Mesenchymal stem cell (in vitro differentiated cells and primary cell): ENCODE measurements around the gene ARHGEF33.

Experiments
- DNase-seq: peaks from one replicate; pipeline ENCODE4 v3.0.0-alpha.2; 2013
- H2AFZ ChIP-seq: one replicate; pipeline ENCODE4 v1.6.1; 2013; ENCODE audit warnings: low read depth, mild to moderate bottlenecking, control low read depth, inconsistent platforms, low read length, moderate library complexity
- H2AK5ac ChIP-seq: 2 replicates; pipeline ENCODE4 v1.6.1; 2013; ENCODE audit warnings: low read length, moderate library complexity, mild to moderate bottlenecking, inconsistent platforms; ENCODE audit not compliant: severe bottlenecking
- H2BK120ac ChIP-seq: one replicate; pipeline ENCODE4 v1.6.1; 2013; ENCODE audit warnings: low read depth, mild to moderate bottlenecking, inconsistent platforms, low read length, moderate library complexity
- H2BK12ac ChIP-seq, 2 experiments: one replicate each; pipeline ENCODE4 v1.6.1; 2013; ENCODE audit warnings: inconsistent platforms in 2 of 2, low read length in 2 of 2, mild to moderate bottlenecking in 2 of 2, moderate library complexity in 2 of 2, control low read depth in 1 of 2
- H2BK15ac ChIP-seq: one replicate; pipeline ENCODE4 v1.6.1; 2013; ENCODE audit warnings: mild to moderate bottlenecking, low read depth, inconsistent platforms; ENCODE audit not compliant: poor library complexity, severe bottlenecking
- H2BK5ac ChIP-seq: 2 replicates; pipeline ENCODE4 v1.6.1; 2013; ENCODE audit warnings: low read depth, mild to moderate bottlenecking, low read length, control low read depth, inconsistent platforms; ENCODE audit not compliant: poor library complexity, severe bottlenecking
- H3K14ac ChIP-seq, 2 experiments: one replicate each; pipeline ENCODE4 v1.6.1; 2013; ENCODE audit warnings: inconsistent platforms in 2 of 2, low read length in 2 of 2, control low read depth in 1 of 2, mild to moderate bottlenecking in 1 of 2, moderate library complexity in 1 of 2
- H3K18ac ChIP-seq, 2 experiments: one replicate each; pipeline ENCODE4 v1.6.1; 2013; ENCODE audit warnings: inconsistent platforms in 2 of 2, low read length in 2 of 2, control low read depth in 1 of 2, low read depth in 1 of 2, mild to moderate bottlenecking in 1 of 2
- H3K23ac ChIP-seq, 2 experiments: one replicate each; pipeline ENCODE4 v1.6.1; 2013; ENCODE audit warnings: inconsistent platforms in 2 of 2, low read length in 2 of 2, mild to moderate bottlenecking in 2 of 2, moderate library complexity in 2 of 2, control low read depth in 1 of 2
- H3K27ac ChIP-seq: 2 replicates; pipeline ENCODE4 v1.5.1; 2013; ENCODE audit warnings: mild to moderate bottlenecking, moderate library complexity, low read length, control low read depth, inconsistent platforms; ENCODE audit not compliant: poor library complexity, severe bottlenecking
- H3K27me3 ChIP-seq, 2 experiments: 2 replicates each; pipeline versions ENCODE4 v1.6.1 to v1.7.0; 2013; ENCODE audit warnings: low read length in 2 of 2, mild to moderate bottlenecking in 2 of 2, moderate library complexity in 2 of 2, control low read depth in 1 of 2, inconsistent platforms in 1 of 2; ENCODE audit not compliant: control insufficient read depth in 1 of 2, insufficient read depth in 1 of 2
- H3K36me3 ChIP-seq, 2 experiments: 2 replicates each; pipeline versions ENCODE4 v1.6.1 to v1.7.0; 2013; ENCODE audit warnings: low read length in 2 of 2, control low read depth in 1 of 2, inconsistent platforms in 1 of 2, low read depth in 1 of 2, mild to moderate bottlenecking in 1 of 2; ENCODE audit not compliant: insufficient read depth in 2 of 2, control insufficient read depth in 1 of 2
- H3K4ac ChIP-seq, 2 experiments: one replicate each; pipeline ENCODE4 v1.6.1; 2013; ENCODE audit warnings: inconsistent platforms in 2 of 2, low read length in 2 of 2, mild to moderate bottlenecking in 2 of 2, moderate library complexity in 2 of 2, control low read depth in 1 of 2, low read depth in 1 of 2
- H3K4me1 ChIP-seq: 2 replicates; pipeline ENCODE4 v1.6.1; 2013; ENCODE audit warnings: low read depth, low read length, control low read depth; ENCODE audit not compliant: control insufficient read depth, insufficient read depth
- H3K4me2 ChIP-seq: 2 replicates; pipeline ENCODE4 v1.6.1; 2013; ENCODE audit warnings: low read length, mild to moderate bottlenecking, inconsistent platforms; ENCODE audit not compliant: poor library complexity, severe bottlenecking
- H3K4me3 ChIP-seq, 2 experiments: 2 replicates each; pipeline versions ENCODE4 v1.5.1 to v1.7.0; 2013; ENCODE audit warnings: low read length in 2 of 2, mild to moderate bottlenecking in 2 of 2, control low read depth in 1 of 2, low read depth in 1 of 2; ENCODE audit not compliant: insufficient read depth in 1 of 2
- H3K79me1 ChIP-seq: replicated peaks from 2 replicates; pipeline ENCODE4 v1.6.1; 2013; ENCODE audit warnings: mild to moderate bottlenecking, control low read depth, low read length, inconsistent platforms; ENCODE audit not compliant: poor library complexity, severe bottlenecking
- H3K9ac ChIP-seq: 2 replicates; pipeline ENCODE4 v1.7.0; 2013; ENCODE audit warnings: mild to moderate bottlenecking, low read length, moderate library complexity
- H3K9me3 ChIP-seq: 2 replicates; pipeline ENCODE4 v1.7.0; 2013; ENCODE audit warnings: mild to moderate bottlenecking, low read length; ENCODE audit not compliant: control insufficient read depth
- H4K8ac ChIP-seq: one replicate; pipeline ENCODE4 v1.6.1; 2013; ENCODE audit warnings: inconsistent platforms, mild to moderate bottlenecking, low read length, moderate library complexity
- H4K91ac ChIP-seq: one replicate; pipeline ENCODE4 v1.6.1; 2013; ENCODE audit warnings: mild to moderate bottlenecking, low read length, inconsistent platforms
- WGBS: methylation state at CpG from one replicate; pipeline ENCODE4 v1.1.7; 2013; ENCODE audit warnings: mixed read lengths; 5-methylcytosine and 5-hydroxymethylcytosine counted together

ARHGEF33 gene

DNA sequence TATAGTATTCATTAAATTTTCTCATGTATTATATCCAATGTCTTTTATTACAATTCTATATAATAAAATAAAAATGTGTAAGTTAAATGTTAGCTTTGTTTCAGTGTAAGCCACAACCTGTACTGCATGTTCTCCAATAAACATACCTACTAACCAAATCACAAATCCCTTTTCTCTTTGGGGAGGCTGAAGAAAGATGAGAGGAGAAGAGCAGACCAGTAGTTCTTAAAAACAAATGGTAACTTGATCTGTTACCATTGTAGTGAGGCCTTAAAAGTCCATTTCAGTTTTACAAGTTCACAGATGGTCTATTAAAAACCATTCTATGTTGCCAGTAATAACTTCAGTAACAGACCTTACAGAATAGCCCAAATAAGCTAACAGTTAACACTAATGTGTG lies 130.7 kb downstream of the ARHGEF33 start:
- Histone ChIP-seq H2BK15ac (no peak overlapping the region), H3K27ac (no peak overlapping the region), H3K79me1 (no peaks in the 10 kb centered on the region), H3K4ac (no peak overlapping the region), H4K8ac (no peak overlapping the region), H3K4me3 (no peak overlapping the region), H3K23ac (no peak overlapping the region), H3K36me3 (peaks cover 0 to 61% of the 10 kb centered on the region in 2 experiments), H3K27me3 (no peaks in the 10 kb centered on the region), H3K18ac (no peak overlapping the region), H2AK5ac (no peak overlapping the region), H3K14ac (no peak overlapping the region), H2BK12ac (no peak overlapping the region), H3K9ac (no peak overlapping the region), H3K4me1 (no peaks in the 10 kb centered on the region), H2AFZ (no peak overlapping the region), H3K9me3 (no peaks in the 10 kb centered on the region), H2BK5ac (no peak overlapping the region), H2BK120ac (no peak overlapping the region), H3K4me2 (no peak overlapping the region), H4K91ac (no peak overlapping the region)
- no peak for DNase-seq

DNA sequence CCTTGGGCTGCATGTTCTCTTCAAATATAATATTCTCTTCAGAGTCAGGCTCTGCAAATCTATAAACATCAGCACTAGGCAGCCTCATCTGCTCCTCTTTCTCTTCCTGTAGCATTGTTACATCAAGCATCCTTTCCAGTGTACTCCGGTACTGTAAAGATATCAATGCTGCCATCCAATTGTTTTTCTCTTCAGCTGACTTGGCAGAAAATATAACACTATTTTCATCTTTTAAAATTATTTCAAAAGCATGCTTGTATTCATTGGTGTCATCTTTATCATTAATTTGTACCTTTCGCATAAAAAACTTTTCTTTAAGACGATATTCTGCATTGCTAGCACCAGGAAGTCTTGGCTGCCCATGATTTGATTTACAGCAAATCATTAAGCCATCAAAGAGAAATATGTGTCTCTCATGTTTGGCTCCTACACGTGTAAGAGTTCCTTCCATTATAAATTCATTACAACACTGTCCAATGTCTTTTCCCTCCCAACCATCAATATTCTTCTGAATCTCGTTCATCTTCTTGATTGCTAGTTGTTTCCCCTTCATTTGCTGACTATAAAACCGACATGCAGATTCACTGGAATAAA lies 133.1 kb downstream of the ARHGEF33 start:
- Histone ChIP-seq H3K27me3 (no peaks in the 10 kb centered on the region), H2AFZ (no peak overlapping the region)
- 92% methylated on average over 5 of the region's 6 CpGs for WGBS

GRCh38 chr2:39023649-39024048 lies 134.0 kb downstream of the ARHGEF33 start:
- H3K4me3 ChIP-seq = no peak overlapping the region
- H3K9ac ChIP-seq = no peak overlapping the region
- H3K14ac ChIP-seq = no peak overlapping the region
- H3K36me3 ChIP-seq = peaks cover 0 to 68% of the 10 kb centered on the region in 2 experiments
- H2BK5ac ChIP-seq = no peak overlapping the region
- H2BK120ac ChIP-seq = no peak overlapping the region
- no peak overlapping the region for H3K27ac ChIP-seq
- no peak for DNase-seq
- no peak overlapping the region for H2BK12ac ChIP-seq
- H3K9me3 ChIP-seq = no peaks in the 10 kb centered on the region
- no peak overlapping the region for H4K91ac ChIP-seq
- no peak overlapping the region for H2AFZ ChIP-seq
- no peak overlapping the region for H2AK5ac ChIP-seq
- H3K23ac ChIP-seq = no peak overlapping the region
- H3K4me2 ChIP-seq = no peak overlapping the region
- H3K4me1 ChIP-seq = no peaks in the 10 kb centered on the region
- no peak overlapping the region for H4K8ac ChIP-seq
- no peak overlapping the region for H3K4ac ChIP-seq
- no peaks in the 10 kb centered on the region for H3K27me3 ChIP-seq
- no peaks in the 10 kb centered on the region for H3K79me1 ChIP-seq
- H3K18ac ChIP-seq = no peak overlapping the region
- WGBS = 98% methylated on average over 3 of the region's 3 CpGs
- H2BK15ac ChIP-seq = no peak overlapping the region

More for the DNA sequence above, 133.1 kb downstream of the ARHGEF33 start:
- DNase-seq = no peak
- no peak overlapping the region for H3K4me2 ChIP-seq
- H3K23ac ChIP-seq = no peak overlapping the region
- H2BK5ac ChIP-seq = no peak overlapping the region
- no peak overlapping the region for H2BK12ac ChIP-seq
- no peak overlapping the region for H2BK120ac ChIP-seq
- no peaks in the 10 kb centered on the region for H3K4me1 ChIP-seq
- H2BK15ac ChIP-seq = no peak overlapping the region
- peaks cover 0 to 59% of the 10 kb centered on the region in 2 experiments for H3K36me3 ChIP-seq
- H4K8ac ChIP-seq = no peak overlapping the region
- no peak overlapping the region for H3K4me3 ChIP-seq
- no peak overlapping the region for H4K91ac ChIP-seq
- H3K14ac ChIP-seq = no peak overlapping the region
- H3K18ac ChIP-seq = no peak overlapping the region
- no peaks in the 10 kb centered on the region for H3K9me3 ChIP-seq
- H3K4ac ChIP-seq = no peak overlapping the region
- no peak overlapping the region for H3K27ac ChIP-seq
- no peak overlapping the region for H2AK5ac ChIP-seq
- H3K79me1 ChIP-seq = no peaks in the 10 kb centered on the region
- H3K9ac ChIP-seq = no peak overlapping the region

- no peak overlapping the region for H2AFZ ChIP-seq
Measured at GRCh38 chr2:39024833-39025232, 135.2 kb downstream of the ARHGEF33 start.

More at GRCh38 chr2:39024833-39025232, 135.2 kb downstream of the ARHGEF33 start:
- 100% methylated on average over 2 of the region's 4 CpGs for WGBS
- Histone ChIP-seq H3K27me3 (no peaks in the 10 kb centered on the region), H3K4ac (no peak overlapping the region), H3K4me2 (no peak overlapping the region), H3K36me3 (peaks cover under 1 to 75% of the 10 kb centered on the region in 2 experiments), H3K9ac (no peak overlapping the region), H2BK5ac (no peak overlapping the region), H2AK5ac (no peak overlapping the region), H4K91ac (no peak overlapping the region), H3K27ac (no peak overlapping the region), H2BK12ac (no peak overlapping the region), H3K4me3 (no peak overlapping the region), H3K9me3 (no peaks in the 10 kb centered on the region), H2BK15ac (no peak overlapping the region), H3K18ac (no peak overlapping the region), H2BK120ac (no peak overlapping the region), H4K8ac (no peak overlapping the region), H3K23ac (no peak overlapping the region), H3K4me1 (no peaks in the 10 kb centered on the region), H3K14ac (no peak overlapping the region), H3K79me1 (peaks cover 1% of the 10 kb centered on the region)
- peak; percentile 24 for DNase-seq
